ENCODE results near the gene TMEM61.

GRCh38 chr1:54942976-54943375 lies 37.5 kb upstream of the TMEM61 start:
- no peak for TF ChIP-seq CTCF (IDR thresholded peaks at IDR 0.05; ENCODE audit: poor library complexity)
- TF ChIP-seq EZH2phosphoT487 (IDR thresholded peaks at IDR 0.05; ENCODE audit: low read depth, severe bottlenecking, unreplicated experiment), result no peak

Data from hepatocyte (in vitro differentiated cells).